Fibroblast of lung (primary cell): ENCODE data around the gene JAZF1. TPM values are rescaled to one million over a fixed set of nuclear protein-coding genes. Genes with fewer than 3 reads are reported as not detected.
A peak's percentile ranks its signal among the peaks of the same experiment; 100 is the strongest.

Experiments used
- DNase-seq, 2 donors: peaks; one replicate each; pipeline versions ENCODE4 v3.0.0 to v3.0.0-alpha.2; 2010; ENCODE audit warnings: low read depth in 2 of 2
- H2AFZ ChIP-seq: 2 replicates; pipeline ENCODE4 v1.5.1; 2012; ENCODE audit warnings: low read length, control low read depth, inconsistent platforms
- H3K27ac ChIP-seq: 2 replicates; pipeline ENCODE4 v1.5.1; 2011; ENCODE audit warnings: low read length, control low read depth; ENCODE audit not compliant: insufficient read depth
- H3K27me3 ChIP-seq: 2 replicates; pipeline ENCODE4 v1.5.1; 2011; ENCODE audit warnings: mild to moderate bottlenecking, low read length; ENCODE audit not compliant: control insufficient read depth, insufficient read depth
- H3K36me3 ChIP-seq: 2 replicates; pipeline ENCODE4 v1.5.1; 2011; ENCODE audit warnings: low read length; ENCODE audit not compliant: control insufficient read depth, insufficient read depth
- H3K4me1 ChIP-seq: 2 replicates; pipeline ENCODE4 v1.5.1; 2011; ENCODE audit warnings: low read length; ENCODE audit not compliant: control insufficient read depth, insufficient read depth; ENCODE audit errors: extremely low read depth
- H3K4me2 ChIP-seq: 2 replicates; pipeline ENCODE4 v1.5.1; 2011; ENCODE audit warnings: low read length, control low read depth; ENCODE audit not compliant: insufficient read depth; ENCODE audit errors: extremely low read depth
- H3K4me3 ChIP-seq, 4 experiments: fragments of 200-600 bp in 1 of 4; sonication (generic) in 1 of 4; replicated peaks in 1 of 4; 2 replicates each; pipeline ENCODE4 v1.5.1; 2011 to 2016; ENCODE audit warnings: low read length in 4 of 4, low read depth in 3 of 4, mild to moderate bottlenecking in 3 of 4, control low read depth in 2 of 4, inconsistent platforms in 1 of 4, mixed read lengths in 1 of 4; ENCODE audit not compliant: insufficient read depth in 1 of 4; ENCODE audit errors: control extremely low read depth in 1 of 4
- H3K79me2 ChIP-seq: 2 replicates; pipeline ENCODE4 v1.5.1; 2012; ENCODE audit warnings: mild to moderate bottlenecking, low read length, inconsistent platforms; ENCODE audit not compliant: control insufficient read depth, insufficient read depth
- H3K9ac ChIP-seq: 2 replicates; pipeline ENCODE4 v1.5.1; 2011; ENCODE audit warnings: mild to moderate bottlenecking, low read length, control low read depth; ENCODE audit not compliant: insufficient read depth
- H3K9me3 ChIP-seq: 2 replicates; pipeline ENCODE4 v1.5.1; 2012; ENCODE audit warnings: low read depth, low read length; ENCODE audit not compliant: control insufficient read depth, insufficient read depth
- H4K20me1 ChIP-seq: 2 replicates; pipeline ENCODE4 v1.5.1; 2011; ENCODE audit warnings: low read length; ENCODE audit not compliant: control insufficient read depth, insufficient read depth; ENCODE audit errors: extremely low read depth
- CTCF ChIP-seq, 2 donors: IDR thresholded peaks in 1 of 2; conservative IDR thresholded peaks in 1 of 2; 1 replicate in 1 of 2; 2 replicates in 1 of 2; pipeline ENCODE4 v1.5.1; 2011 to 2012; ENCODE audit warnings: low read length in 2 of 2, control low read depth in 1 of 2, inconsistent platforms in 1 of 2, low read depth in 1 of 2, mild to moderate bottlenecking in 1 of 2
- EZH2 ChIP-seq: IDR thresholded peaks from 2 replicates; pipeline ENCODE4 v1.5.1; 2012; ENCODE audit warnings: low read length, control low read depth, mild to moderate bottlenecking; ENCODE audit errors: missing control alignments
- polyA plus RNA-seq, 2 donors: library from polyadenylated mRNA; depleted of rRNA in 1 of 2; stranded (reverse) in 1 of 2; unstranded in 1 of 2; fragments of >200 nt; gene quantifications; 2 replicates each; pipeline ENCODE4 v1.2.1, GENCODE V29; 2011 to 2012; ENCODE audit warnings: missing spikeins in 1 of 2
- total RNA-seq: library from RNA; depleted of rRNA; stranded (reverse); fragments of >200 nt; gene quantifications from 2 replicates; pipeline ENCODE4 v1.2.1, GENCODE V29; 2014

The JAZF1 gene
- total and polyA plus RNA-seq, 2 donors (not counting 1 experiment from before 2014, with no cell fraction given), result 9.1 to 9.3 TPM

- no peaks in the 10 kb centered on the region for H3K4me1 ChIP-seq
- H3K79me2 ChIP-seq, result no peaks in the 10 kb centered on the region
- no peaks in the 10 kb centered on the region for H3K27me3 ChIP-seq
- TF ChIP-seq EZH2 (no peak), CTCF (conservative IDR thresholded peaks at IDR 0.05 in 1 of 2, IDR thresholded peaks at IDR 0.05 in 1 of 2; ENCODE audit: low read depth in 1 of 2, low read length in 2 of 2) (no peak)
- no peak for DNase-seq
- no peak overlapping the region for H3K4me3 ChIP-seq
- no peak overlapping the region for H3K4me2 ChIP-seq
- no peaks in the 10 kb centered on the region for H4K20me1 ChIP-seq
- H2AFZ ChIP-seq, result no peak overlapping the region
- no peaks in the 10 kb centered on the region for H3K9me3 ChIP-seq
- no peak overlapping the region for H3K9ac ChIP-seq
- no peaks in the 10 kb centered on the region for H3K36me3 ChIP-seq
- H3K27ac ChIP-seq, result no peak overlapping the region
Measured at GRCh38 chr7:28095231-28095630, 85.4 kb downstream of the JAZF1 start.

- peak; percentile 64 to 73 for DNase-seq
- H3K79me2 ChIP-seq, result no peaks in the 10 kb centered on the region
- no peaks in the 10 kb centered on the region for H3K36me3 ChIP-seq
- H3K27ac ChIP-seq, result no peak overlapping the region
- H3K4me1 ChIP-seq, result no peaks in the 10 kb centered on the region
- no peak overlapping the region for H3K9ac ChIP-seq
- H4K20me1 ChIP-seq, result no peaks in the 10 kb centered on the region
- no peak overlapping the region for H2AFZ ChIP-seq
- H3K9me3 ChIP-seq, result no peaks in the 10 kb centered on the region
- TF ChIP-seq EZH2 (no peak), CTCF (conservative IDR thresholded peaks at IDR 0.05 in 1 of 2, IDR thresholded peaks at IDR 0.05 in 1 of 2; ENCODE audit: low read depth in 1 of 2, low read length in 2 of 2) (peak; percentile 72 to 75)
- H3K4me2 ChIP-seq, result no peak overlapping the region
- H3K4me3 ChIP-seq, result no peak overlapping the region
- no peaks in the 10 kb centered on the region for H3K27me3 ChIP-seq
Measured at GRCh38 chr7:28093623-28094232, 86.9 kb downstream of the JAZF1 start.

GRCh38 chr7:28091190-28091589, 89.4 kb downstream of the JAZF1 start:
- H3K27ac ChIP-seq, result no peak overlapping the region
- no peaks in the 10 kb centered on the region for H4K20me1 ChIP-seq
- H3K9ac ChIP-seq, result no peak overlapping the region
- no peaks in the 10 kb centered on the region for H3K36me3 ChIP-seq
- no peak overlapping the region for H3K4me3 ChIP-seq
- H3K27me3 ChIP-seq, result no peaks in the 10 kb centered on the region
- no peaks in the 10 kb centered on the region for H3K4me1 ChIP-seq
- no peak overlapping the region for H2AFZ ChIP-seq
- no peaks in the 10 kb centered on the region for H3K79me2 ChIP-seq
- TF ChIP-seq EZH2 (no peak), CTCF (conservative IDR thresholded peaks at IDR 0.05 in 1 of 2, IDR thresholded peaks at IDR 0.05 in 1 of 2; ENCODE audit: low read depth in 1 of 2, low read length in 2 of 2) (no peak)
- no peaks in the 10 kb centered on the region for H3K9me3 ChIP-seq
- DNase-seq, result peak in 1 of 2 donors; percentile 42
- no peak overlapping the region for H3K4me2 ChIP-seq
